Epithelial cell of esophagus (primary cell): ENCODE results near the gene CEP164.
A peak's percentile ranks its signal among the peaks of the same experiment; 100 is the strongest.

ENCODE experiments used
- DNase-seq: peaks from one replicate; pipeline ENCODE4 v3.0.0; 2010; ENCODE audit warnings: low read depth
- H3K4me3 ChIP-seq: 2 replicates; pipeline ENCODE4 v1.5.1; 2011; ENCODE audit warnings: mild to moderate bottlenecking, low read length, control low read depth
- CTCF ChIP-seq: IDR thresholded peaks from 2 replicates; pipeline ENCODE4 v1.5.1; 2011; ENCODE audit warnings: low read depth, mild to moderate bottlenecking, low read length, control low read depth, inconsistent platforms; ENCODE audit not compliant: insufficient read depth; ENCODE audit errors: missing control alignments

CEP164 gene

GRCh38 chr11:117437791-117438130, 110.1 kb downstream of the CEP164 start:
- TF ChIP-seq CTCF: no peak
- H3K4me3 ChIP-seq: no peak overlapping the region
- DNase-seq: no peak

- no peak overlapping the region for H3K4me3 ChIP-seq
- DNase-seq: peak; percentile 71
- TF ChIP-seq CTCF: no peak
Observed at GRCh38 chr11:117438371-117439000, 110.8 kb downstream of the CEP164 start.

GRCh38 chr11:117439256-117439655, 111.6 kb downstream of the CEP164 start:
- H3K4me3 ChIP-seq: no peak overlapping the region
- no peak for TF ChIP-seq CTCF
- DNase-seq: no peak

- H3K4me3 ChIP-seq: no peak overlapping the region
- no peak for TF ChIP-seq CTCF
- no peak for DNase-seq
Observed at GRCh38 chr11:117440258-117440657, 112.6 kb downstream of the CEP164 start.

GRCh38 chr11:117441146-117441975, 113.7 kb downstream of the CEP164 start:
- DNase-seq: no peak
- H3K4me3 ChIP-seq: no peak overlapping the region
- no peak for TF ChIP-seq CTCF

DNA sequence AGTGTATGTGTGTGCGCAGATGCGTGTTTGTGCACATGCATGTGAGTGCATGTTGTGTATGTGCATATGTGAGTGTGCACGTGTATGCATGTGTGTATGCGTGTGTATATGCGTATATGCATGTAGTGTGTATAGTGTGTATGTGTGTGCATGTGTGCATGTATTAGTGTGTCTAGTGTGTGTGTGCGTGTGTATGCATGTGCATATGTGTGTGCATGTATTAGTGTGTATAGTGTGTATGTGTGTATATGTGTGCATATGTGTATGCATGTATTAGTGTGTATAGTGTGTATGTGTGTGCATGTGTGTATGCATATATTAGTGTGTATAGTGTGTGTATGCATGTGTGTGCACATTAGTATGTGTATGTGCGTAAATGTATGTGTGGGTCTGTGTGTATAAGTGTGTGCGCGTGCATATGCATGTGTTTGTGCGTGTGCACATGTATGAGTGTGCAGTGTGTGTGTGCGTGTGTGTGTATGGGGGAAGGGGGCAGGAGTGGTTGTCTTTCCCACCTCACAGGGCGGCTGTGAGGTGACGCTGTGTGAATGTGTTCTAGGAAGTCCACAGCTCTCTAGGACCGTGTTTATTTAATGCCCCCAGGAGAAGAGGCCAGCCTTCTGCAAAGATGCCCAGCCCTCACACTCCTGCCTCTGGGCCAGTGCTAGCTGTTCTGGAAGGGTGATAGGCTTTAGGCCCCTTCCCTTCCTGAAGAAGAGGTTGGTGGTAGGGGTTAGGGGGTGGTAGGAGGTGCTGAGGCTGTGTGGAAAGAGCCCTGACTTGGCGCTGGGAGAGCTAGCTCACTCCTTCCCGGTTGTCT, 114.6 kb downstream of the CEP164 start:
- no peak overlapping the region for H3K4me3 ChIP-seq
- no peak for TF ChIP-seq CTCF
- DNase-seq: no peak
